PC-3 (cell line): ENCODE data around the gene DCLRE1C. TPM values are rescaled to one million over a fixed set of nuclear protein-coding genes. Genes with fewer than 3 reads are reported as not detected.

Source experiments
- ATAC-seq: fragments of 200-7000 bp; cut with Tn5 transposase; 2 replicates; pipeline ENCODE4 v1.9.1; 2020; ENCODE audit warnings: mild to moderate bottlenecking, moderate library complexity
- BruUV-seq: library from RNA; stranded (reverse); fragments of 400-500 nt; replicated peaks from 2 replicates; lab custom pipeline; 2021; lab: Mats Ljungman, UMichigan
- CTCF ChIA-PET: fragments of 300-600 bp; sonication (Branson Sonifier 250); formaldehyde crosslinking; loops from one replicate; lab custom pipeline; 2022; ENCODE audit warnings: antibody characterized with exemption; lab: Charles Lee
- POLR2A ChIA-PET: fragments of 300-600 bp; sonication (Branson Sonifier 250); formaldehyde crosslinking; loops from one replicate; lab custom pipeline; 2022; ENCODE audit warnings: antibody characterized with exemption; ENCODE audit not compliant: unreplicated experiment; lab: Charles Lee
- DNase-seq: peaks from one replicate; pipeline ENCODE4 v3.0.0-alpha.2; 2015
- H2AFZ ChIP-seq: fragments of 300-600 bp; sonication (generic); 2 replicates; pipeline ENCODE4 v1.6.0; 2016; ENCODE audit warnings: antibody characterized with exemption, low read length
- H3F3A ChIP-seq: fragments of 300-600 bp; sonication (generic); one replicate; pipeline ENCODE4 v1.6.0; 2017; ENCODE audit warnings: antibody characterized with exemption, low read length, control low read depth, mild to moderate bottlenecking; ENCODE audit not compliant: unreplicated experiment
- H3K27ac ChIP-seq: fragments of 300-600 bp; sonication (generic); 2 replicates; pipeline ENCODE4 v1.5.1; 2016; ENCODE audit warnings: mild to moderate bottlenecking, low read length
- H3K27me3 ChIP-seq: fragments of 300-600 bp; sonication (generic); 2 replicates; pipeline ENCODE4 v1.6.1; 2016; ENCODE audit warnings: low read length, mixed read lengths
- H3K36me3 ChIP-seq: fragments of 300-600 bp; sonication (generic); 2 replicates; pipeline ENCODE4 v1.6.1; 2016; ENCODE audit warnings: low read depth, mixed run types, low read length, mixed read lengths
- H3K4me1 ChIP-seq: fragments of 300-600 bp; sonication (generic); 2 replicates; pipeline ENCODE4 v1.5.1; 2016; ENCODE audit warnings: low read length; ENCODE audit not compliant: insufficient read depth
- H3K4me2 ChIP-seq: fragments of 300-600 bp; sonication (generic); 2 replicates; pipeline ENCODE4 v1.6.0; 2016; ENCODE audit warnings: low read length
- H3K4me3 ChIP-seq: fragments of 300-600 bp; sonication (generic); 2 replicates; pipeline ENCODE4 v1.5.1; 2016; ENCODE audit warnings: mild to moderate bottlenecking, low read length, mixed read lengths
- H3K79me2 ChIP-seq: fragments of 300-600 bp; sonication (generic); 2 replicates; pipeline ENCODE4 v1.6.1; 2017; ENCODE audit warnings: low read length, mixed read lengths
- H3K9ac ChIP-seq: fragments of 300-600 bp; sonication (generic); 2 replicates; pipeline ENCODE4 v1.6.0; 2016; ENCODE audit warnings: mild to moderate bottlenecking, low read length
- H3K9me2 ChIP-seq: fragments of 300-600 bp; sonication (generic); replicated peaks from 2 replicates; pipeline ENCODE4 v1.6.1; 2016; ENCODE audit warnings: mixed run types, low read length, mixed read lengths
- H3K9me3 ChIP-seq: fragments of 300-600 bp; sonication (generic); 2 replicates; pipeline ENCODE4 v1.6.1; 2016; ENCODE audit warnings: low read length, mixed read lengths
- H4K20me1 ChIP-seq: fragments of 300-600 bp; sonication (generic); 2 replicates; pipeline ENCODE4 v1.6.1; 2016; ENCODE audit warnings: low read length, mixed read lengths
- EZH2 ChIP-seq: fragments of 300-600 bp; sonication (generic); IDR thresholded peaks from one replicate; pipeline ENCODE4 v1.6.1; 2017; ENCODE audit warnings: antibody characterized with exemption, mild to moderate bottlenecking, low read length; ENCODE audit not compliant: unreplicated experiment
- EZH2phosphoT487 ChIP-seq: fragments of 300-600 bp; sonication (generic); IDR thresholded peaks from 2 replicates; pipeline ENCODE4 v1.6.1; 2018; ENCODE audit warnings: mild to moderate bottlenecking, antibody characterized with exemption, low read length, borderline replicate concordance
- intact Hi-C: fragments of 100-400 bp; cut with micrococcal nuclease; formaldehyde crosslinking; loops from 2 replicates; pipeline ENCODE4 v1.9.0; 2023
- total RNA-seq: library from RNA; depleted of rRNA; stranded (reverse); fragments of >200 nt; gene quantifications from 2 replicates; pipeline ENCODE4 v1.2.3, GENCODE V29; 2014
- TF ChIP-seq, protein P1 (sequence below): fragments of 300-600 bp; sonication (generic); conservative IDR thresholded peaks from 2 replicates; pipeline ENCODE4 v1.5.1; 2017; ENCODE audit warnings: antibody characterized with exemption, low read depth, mild to moderate bottlenecking, low read length

Gene DCLRE1C
- total RNA-seq, 1 experiment from 2014 or later: 9.8 TPM

DNA sequence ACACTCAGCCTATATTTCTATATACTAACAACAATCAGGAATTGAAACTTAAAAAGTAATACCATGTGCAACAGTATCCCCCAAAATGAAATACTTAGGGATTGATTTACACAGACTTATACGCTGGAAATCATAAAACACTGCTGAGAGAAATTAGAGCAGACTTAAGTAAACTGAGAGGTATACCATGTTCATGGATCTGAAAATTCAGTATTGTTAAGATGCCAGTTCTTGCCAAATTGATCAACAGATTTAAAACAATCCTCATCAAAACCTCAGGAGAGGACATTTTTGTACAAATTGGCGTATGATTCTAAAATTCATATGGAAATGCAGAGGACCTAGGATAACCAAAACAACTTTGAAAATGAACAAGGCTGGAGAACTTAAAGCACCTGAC is 37.3 kb downstream of the DCLRE1C start:
- ATAC-seq: no peak
- Histone ChIP-seq H3K36me3 (peaks cover 48% of the 10 kb centered on the region), H3K4me2 (no peak overlapping the region), H2AFZ (no peak overlapping the region), H3K4me3 (no peak overlapping the region; the same call in 1 of the 2 replicates), H4K20me1 (no peaks in the 10 kb centered on the region), H3K9me2 (no peaks in the 10 kb centered on the region), H3F3A (no peaks in the 10 kb centered on the region), H3K27ac (no peak overlapping the region), H3K4me1 (no peaks in the 10 kb centered on the region), H3K79me2 (no peaks in the 10 kb centered on the region), H3K9me3 (no peaks in the 10 kb centered on the region; the same call in 1 of the 2 replicates), H3K9ac (no peak overlapping the region), H3K27me3 (no peaks in the 10 kb centered on the region)
- POLR2A ChIA-PET: no interaction called here
- TF ChIP-seq EZH2phosphoT487 (no peak), EZH2 (no peak)
- TF ChIP-seq, protein P1, sequence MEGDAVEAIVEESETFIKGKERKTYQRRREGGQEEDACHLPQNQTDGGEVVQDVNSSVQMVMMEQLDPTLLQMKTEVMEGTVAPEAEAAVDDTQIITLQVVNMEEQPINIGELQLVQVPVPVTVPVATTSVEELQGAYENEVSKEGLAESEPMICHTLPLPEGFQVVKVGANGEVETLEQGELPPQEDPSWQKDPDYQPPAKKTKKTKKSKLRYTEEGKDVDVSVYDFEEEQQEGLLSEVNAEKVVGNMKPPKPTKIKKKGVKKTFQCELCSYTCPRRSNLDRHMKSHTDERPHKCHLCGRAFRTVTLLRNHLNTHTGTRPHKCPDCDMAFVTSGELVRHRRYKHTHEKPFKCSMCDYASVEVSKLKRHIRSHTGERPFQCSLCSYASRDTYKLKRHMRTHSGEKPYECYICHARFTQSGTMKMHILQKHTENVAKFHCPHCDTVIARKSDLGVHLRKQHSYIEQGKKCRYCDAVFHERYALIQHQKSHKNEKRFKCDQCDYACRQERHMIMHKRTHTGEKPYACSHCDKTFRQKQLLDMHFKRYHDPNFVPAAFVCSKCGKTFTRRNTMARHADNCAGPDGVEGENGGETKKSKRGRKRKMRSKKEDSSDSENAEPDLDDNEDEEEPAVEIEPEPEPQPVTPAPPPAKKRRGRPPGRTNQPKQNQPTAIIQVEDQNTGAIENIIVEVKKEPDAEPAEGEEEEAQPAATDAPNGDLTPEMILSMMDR: no peak
- DNase-seq: no peak
- intact Hi-C loops: no loop called here
- BruUV-seq: no TSS peak
- CTCF ChIA-PET: no interaction called here

- intact Hi-C loops: no loop called here
- H3K27me3 ChIP-seq: no peaks in the 10 kb centered on the region
- ATAC-seq: no peak
- CTCF ChIA-PET: no interaction called here
- TF ChIP-seq EZH2phosphoT487 (no peak), EZH2 (no peak)
- TF ChIP-seq, protein P1: no peak
- no peak overlapping the region for H3K4me3 ChIP-seq
- no peaks in the 10 kb centered on the region for H4K20me1 ChIP-seq
- H3F3A ChIP-seq: no peaks in the 10 kb centered on the region
- no peak overlapping the region for H3K4me2 ChIP-seq
- H2AFZ ChIP-seq: no peak overlapping the region
- BruUV-seq: no TSS peak
- H3K9me3 ChIP-seq: no peaks in the 10 kb centered on the region; the same call in 1 of the 2 replicates
- H3K36me3 ChIP-seq: peaks cover 35% of the 10 kb centered on the region
- H3K27ac ChIP-seq: no peak overlapping the region
- no peak overlapping the region for H3K9ac ChIP-seq
- DNase-seq: no peak
- no peaks in the 10 kb centered on the region for H3K9me2 ChIP-seq
- POLR2A ChIA-PET: no interaction called here
- no peaks in the 10 kb centered on the region for H3K79me2 ChIP-seq
- no peaks in the 10 kb centered on the region for H3K4me1 ChIP-seq
Observed at GRCh38 chr10:14911801-14912200, 42.1 kb downstream of the DCLRE1C start.

- H3K9me2 ChIP-seq: no peaks in the 10 kb centered on the region
- no peaks in the 10 kb centered on the region for H4K20me1 ChIP-seq
- TF ChIP-seq EZH2 (no peak), EZH2phosphoT487 (no peak)
- TF ChIP-seq, protein P1: no peak
- no peaks in the 10 kb centered on the region for H3K9me3 ChIP-seq
- no peak overlapping the region for H3K4me3 ChIP-seq
- intact Hi-C loops: no loop called here
- H3K79me2 ChIP-seq: no peaks in the 10 kb centered on the region
- no peaks in the 10 kb centered on the region for H3K4me1 ChIP-seq
- H2AFZ ChIP-seq: no peak overlapping the region
- no peak for DNase-seq
- ChIA-PET CTCF (no interaction called here), POLR2A (no interaction called here)
- H3K4me2 ChIP-seq: no peak overlapping the region
- BruUV-seq: no TSS peak
- no peaks in the 10 kb centered on the region for H3K27me3 ChIP-seq
- ATAC-seq: no peak
- no peaks in the 10 kb centered on the region for H3F3A ChIP-seq
- H3K27ac ChIP-seq: no peak overlapping the region
- no peak overlapping the region for H3K9ac ChIP-seq
- peaks cover 27% of the 10 kb centered on the region for H3K36me3 ChIP-seq
Observed at GRCh38 chr10:14910953-14911352, 42.9 kb downstream of the DCLRE1C start.
